Measurements from ENCODE around the gene DNAJA2.

- TF ChIP-seq, protein P1, sequence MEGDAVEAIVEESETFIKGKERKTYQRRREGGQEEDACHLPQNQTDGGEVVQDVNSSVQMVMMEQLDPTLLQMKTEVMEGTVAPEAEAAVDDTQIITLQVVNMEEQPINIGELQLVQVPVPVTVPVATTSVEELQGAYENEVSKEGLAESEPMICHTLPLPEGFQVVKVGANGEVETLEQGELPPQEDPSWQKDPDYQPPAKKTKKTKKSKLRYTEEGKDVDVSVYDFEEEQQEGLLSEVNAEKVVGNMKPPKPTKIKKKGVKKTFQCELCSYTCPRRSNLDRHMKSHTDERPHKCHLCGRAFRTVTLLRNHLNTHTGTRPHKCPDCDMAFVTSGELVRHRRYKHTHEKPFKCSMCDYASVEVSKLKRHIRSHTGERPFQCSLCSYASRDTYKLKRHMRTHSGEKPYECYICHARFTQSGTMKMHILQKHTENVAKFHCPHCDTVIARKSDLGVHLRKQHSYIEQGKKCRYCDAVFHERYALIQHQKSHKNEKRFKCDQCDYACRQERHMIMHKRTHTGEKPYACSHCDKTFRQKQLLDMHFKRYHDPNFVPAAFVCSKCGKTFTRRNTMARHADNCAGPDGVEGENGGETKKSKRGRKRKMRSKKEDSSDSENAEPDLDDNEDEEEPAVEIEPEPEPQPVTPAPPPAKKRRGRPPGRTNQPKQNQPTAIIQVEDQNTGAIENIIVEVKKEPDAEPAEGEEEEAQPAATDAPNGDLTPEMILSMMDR (conservative IDR thresholded peaks at IDR 0.05; ENCODE audit: low read depth, low read length), result no peak
- TF ChIP-seq EZH2 (IDR thresholded peaks at IDR 0.05; ENCODE audit: borderline replicate concordance, low read depth, low read length, poor library complexity, severe bottlenecking), result no peak
Observed at GRCh38 chr16:46906360-46907060, 67.0 kb downstream of the DNAJA2 start.
